ENCODE data around the gene CCDC30.

DNA sequence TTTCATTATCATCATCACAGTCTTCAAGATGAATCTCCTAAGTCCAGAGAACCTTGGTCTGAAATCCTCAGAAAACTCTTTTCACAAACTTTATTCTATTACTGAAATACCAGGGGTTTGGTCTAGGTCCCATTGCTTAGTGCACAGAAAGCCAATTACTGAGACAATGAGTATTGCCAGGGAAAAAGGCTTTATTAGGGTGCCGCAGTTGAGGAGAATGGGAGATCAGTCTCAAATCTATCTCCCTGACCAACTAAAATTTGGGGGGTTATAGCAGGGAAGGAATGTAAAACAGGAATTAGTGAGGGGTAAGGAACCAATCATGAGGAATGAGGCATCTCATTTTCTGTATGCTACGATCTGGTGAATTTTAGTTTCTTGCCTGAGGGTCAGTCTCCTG is 124.7 kb downstream of the CCDC30 start:
- no peak for TF ChIP-seq POLR2A (IDR thresholded peaks at IDR 0.05)
- TF ChIP-seq, protein P1, sequence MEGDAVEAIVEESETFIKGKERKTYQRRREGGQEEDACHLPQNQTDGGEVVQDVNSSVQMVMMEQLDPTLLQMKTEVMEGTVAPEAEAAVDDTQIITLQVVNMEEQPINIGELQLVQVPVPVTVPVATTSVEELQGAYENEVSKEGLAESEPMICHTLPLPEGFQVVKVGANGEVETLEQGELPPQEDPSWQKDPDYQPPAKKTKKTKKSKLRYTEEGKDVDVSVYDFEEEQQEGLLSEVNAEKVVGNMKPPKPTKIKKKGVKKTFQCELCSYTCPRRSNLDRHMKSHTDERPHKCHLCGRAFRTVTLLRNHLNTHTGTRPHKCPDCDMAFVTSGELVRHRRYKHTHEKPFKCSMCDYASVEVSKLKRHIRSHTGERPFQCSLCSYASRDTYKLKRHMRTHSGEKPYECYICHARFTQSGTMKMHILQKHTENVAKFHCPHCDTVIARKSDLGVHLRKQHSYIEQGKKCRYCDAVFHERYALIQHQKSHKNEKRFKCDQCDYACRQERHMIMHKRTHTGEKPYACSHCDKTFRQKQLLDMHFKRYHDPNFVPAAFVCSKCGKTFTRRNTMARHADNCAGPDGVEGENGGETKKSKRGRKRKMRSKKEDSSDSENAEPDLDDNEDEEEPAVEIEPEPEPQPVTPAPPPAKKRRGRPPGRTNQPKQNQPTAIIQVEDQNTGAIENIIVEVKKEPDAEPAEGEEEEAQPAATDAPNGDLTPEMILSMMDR (IDR thresholded peaks at IDR 0.05), result no peak
